ENCODE data around the gene CSRP2.

CSRP2 gene

GRCh38 chr12:76878899-76879709 is at the start of gene CSRP2:
Gene CSRP2, minus strand, starts transcription at chr12:76879019. Its CDS starts 12,759 bp downstream, at chr12:76866260.
- DNase-seq: peak; percentile 84

- peak; percentile 68 for DNase-seq
Observed at GRCh38 chr12:76927170-76927784, 48.5 kb upstream of the CSRP2 start.

- DNase-seq: no peak
Observed at GRCh38 chr12:76925135-76925534, 46.3 kb upstream of the CSRP2 start.

- DNase-seq: no peak
Observed at GRCh38 chr12:76922866-76923265, 44.0 kb upstream of the CSRP2 start.

GRCh38 chr12:76921891-76922664 is 43.3 kb upstream of the CSRP2 start:
- DNase-seq: no peak

- no peak for DNase-seq
Observed at GRCh38 chr12:76921100-76921471, 42.3 kb upstream of the CSRP2 start.

- peak; percentile 26 for DNase-seq
Observed at GRCh38 chr12:76920172-76921099, 41.6 kb upstream of the CSRP2 start.

GRCh38 chr12:76919383-76920171 is 40.8 kb upstream of the CSRP2 start:
- no peak for DNase-seq

- DNase-seq: no peak
Observed at GRCh38 chr12:76916170-76916540, 37.3 kb upstream of the CSRP2 start.

- DNase-seq: no peak
Observed at GRCh38 chr12:76915361-76916169, 36.7 kb upstream of the CSRP2 start.

GRCh38 chr12:76914102-76914859 is 35.5 kb upstream of the CSRP2 start:
- DNase-seq: no peak

GRCh38 chr12:76909290-76909689 is 30.5 kb upstream of the CSRP2 start:
- no peak for DNase-seq

GRCh38 chr12:76908303-76909017 is 29.6 kb upstream of the CSRP2 start:
- DNase-seq: no peak

- DNase-seq: no peak
Observed at GRCh38 chr12:76901628-76902380, 23.0 kb upstream of the CSRP2 start.

- no peak for DNase-seq
Observed at GRCh38 chr12:76899522-76899921, 20.7 kb upstream of the CSRP2 start.

GRCh38 chr12:76898442-76898841 is 19.6 kb upstream of the CSRP2 start:
- DNase-seq: no peak

GRCh38 chr12:76896274-76896673 is 17.5 kb upstream of the CSRP2 start:
- no peak for DNase-seq

- DNase-seq: no peak
Observed at GRCh38 chr12:76895796-76896195, 17.0 kb upstream of the CSRP2 start.

- DNase-seq: no peak
Observed at GRCh38 chr12:76891609-76892008, 12.8 kb upstream of the CSRP2 start.
